Measurements from ENCODE around the gene ELAVL2. TPM values are rescaled to one million over a fixed set of nuclear protein-coding genes. Genes with fewer than 3 reads are reported as not detected.

ELAVL2 gene
- not detected for polyA plus RNA-seq (ENCODE audit: low read depth in 6 of 6)

- Mint-ChIP-seq H3K27ac (no peak within 1 kb of the TSS), H3K27me3 (peaks cover 27 to 46% (median 39%) of the 10 kb centered on the region in 3 donors), H3K4me1 (peaks cover 0 to 2% (median 1%) of the 10 kb centered on the region in 3 donors), H3K9me3 (peaks cover 1 to 36% (median 10%) of the 10 kb centered on the region in 7 donors), H3K4me3 (no peak within 1 kb of the TSS), H3K36me3 (peaks cover 0 to 5% of the 10 kb centered on the region in 2 donors)
- DNase-seq (peak; percentile 7), ATAC-seq (ENCODE audit: low read depth in 2 of 2) (peak; percentile 18 to 27)
Measured at GRCh38 chr9:23826120-23826629, at the start of gene ELAVL2. TSS of gene ELAVL2 (minus strand) at chr9:23826240. CDS start at chr9:23762234, 64,006 bp downstream.

- Mint-ChIP-seq H3K9me3 (peaks cover 3 to 15% (median 5%) of the 10 kb centered on the region in 7 donors), H3K4me1 (no peaks in the 10 kb centered on the region)
- no peak for ATAC-seq (ENCODE audit: low read depth in 2 of 2)
Measured at GRCh38 chr9:23858234-23858633, 32.2 kb upstream of the ELAVL2 start.

DNA sequence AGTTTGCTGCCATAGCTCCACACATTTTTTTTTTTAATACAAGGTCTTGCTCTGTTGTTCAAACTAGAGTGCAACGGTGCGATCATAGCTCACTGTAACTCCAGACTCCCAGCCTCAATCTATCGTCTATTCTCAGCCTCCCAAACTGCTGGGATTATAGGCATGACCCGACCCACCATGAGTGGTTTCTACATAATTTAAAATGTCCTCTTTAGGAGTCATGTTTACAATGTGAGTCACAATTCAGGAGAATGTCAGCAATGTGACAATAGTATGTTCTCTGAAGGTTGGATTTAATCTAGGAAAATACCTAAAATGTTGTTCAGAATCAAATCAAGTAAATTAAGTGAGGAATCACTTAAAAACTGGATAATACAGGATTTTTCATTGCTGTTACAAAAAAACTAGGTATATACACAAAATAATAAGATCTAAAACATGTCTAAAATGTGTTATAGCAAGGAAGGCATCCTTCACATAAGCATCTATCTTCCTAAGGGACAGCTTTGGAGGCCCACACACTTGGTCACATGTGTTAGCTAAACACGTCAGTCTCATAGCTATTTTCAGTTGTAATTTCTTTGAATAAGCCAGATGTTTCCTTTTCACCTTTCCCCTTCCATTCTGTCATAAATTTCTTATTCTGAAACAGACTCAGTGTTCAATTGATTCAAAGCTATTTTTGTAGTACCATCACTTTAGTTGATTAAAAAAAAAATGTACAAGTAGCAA is 30.0 kb upstream of the ELAVL2 start:
- peaks cover 0 to 3% (median 3%) of the 10 kb centered on the region in 3 donors for H3K4me1 Mint-ChIP-seq
- no peaks in the 10 kb centered on the region for H3K36me3 Mint-ChIP-seq
- ATAC-seq (ENCODE audit: low read depth in 2 of 2) = no peak
- no peak overlapping the region for H3K4me3 Mint-ChIP-seq
- H3K9me3 Mint-ChIP-seq = peaks cover 0 to 22% (median 6%) of the 10 kb centered on the region in 7 donors
- no peak overlapping the region for H3K27ac Mint-ChIP-seq
- DNase-seq = no peak
- peaks cover 7 to 16% (median 11%) of the 10 kb centered on the region in 3 donors for H3K27me3 Mint-ChIP-seq

More at GRCh38 chr9:23858234-23858633, 32.2 kb upstream of the ELAVL2 start:
- Mint-ChIP-seq H3K36me3 (no peaks in the 10 kb centered on the region), H3K4me3 (peak overlapping the region in 1 of 8 donors; percentile 18), H3K27ac (no peak overlapping the region), H3K27me3 (peaks cover 0 to 7% (median 0%) of the 10 kb centered on the region in 3 donors)
- no peak for DNase-seq

DNA sequence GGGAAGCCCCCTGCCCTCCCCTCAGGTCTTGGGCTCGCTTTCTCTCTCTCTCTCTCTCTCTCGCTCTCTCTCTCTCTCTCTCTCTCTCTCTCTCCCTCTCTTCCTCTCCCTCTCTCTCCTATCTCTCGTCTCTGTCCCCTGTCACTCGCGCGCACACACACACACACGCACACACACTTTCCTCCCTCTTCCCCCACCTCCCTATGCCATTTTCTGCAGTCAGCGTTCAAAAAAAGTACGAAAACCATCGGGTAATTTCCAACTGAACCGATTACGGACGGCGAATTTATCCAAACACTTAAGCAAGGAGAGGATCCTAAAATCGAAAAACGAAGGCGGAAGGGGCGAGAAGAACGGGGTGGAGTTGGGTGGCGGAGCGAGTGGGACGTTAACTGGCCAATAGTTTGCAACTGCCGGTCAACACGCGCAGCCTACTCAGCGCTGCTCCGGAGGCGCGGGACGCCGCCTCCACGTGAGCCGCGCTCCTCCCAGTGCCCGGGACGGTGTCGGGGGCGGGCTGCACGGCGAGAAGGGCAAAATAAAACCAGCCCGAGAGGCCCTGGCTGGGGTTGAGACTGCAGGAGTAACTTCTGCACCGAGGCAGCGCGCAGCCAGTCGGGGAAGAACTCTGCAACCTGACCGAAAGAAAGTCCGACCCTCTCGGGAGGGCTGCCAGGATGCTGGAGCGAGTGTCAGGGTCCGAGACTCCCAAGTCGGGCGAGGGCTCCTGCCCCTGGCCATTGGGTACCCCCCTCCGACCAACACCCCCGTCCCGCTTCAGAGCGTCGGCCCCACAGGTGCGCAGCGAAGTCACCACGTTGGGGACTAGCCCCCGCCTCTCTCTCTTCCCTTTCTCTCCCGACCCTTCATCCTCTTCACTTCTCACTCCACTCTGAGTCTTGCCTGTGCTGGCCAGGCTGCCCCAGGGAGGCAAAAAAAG is 24.9 kb upstream of the ELAVL2 start:
- H3K9me3 Mint-ChIP-seq = peaks cover 0 to 23% (median 6%) of the 10 kb centered on the region in 7 donors

GRCh38 chr9:23850242-23850689 is 24.2 kb upstream of the ELAVL2 start:
- H3K27ac Mint-ChIP-seq = no peak overlapping the region
- peaks cover 28 to 32% (median 30%) of the 10 kb centered on the region in 3 donors for H3K27me3 Mint-ChIP-seq
- DNase-seq (no peak), ATAC-seq (ENCODE audit: low read depth in 2 of 2) (no peak)
- H3K9me3 Mint-ChIP-seq = peaks cover 0 to 23% (median 6%) of the 10 kb centered on the region in 7 donors
- H3K4me3 Mint-ChIP-seq = no peak overlapping the region
- peaks cover 0 to 3% (median 3%) of the 10 kb centered on the region in 3 donors for H3K4me1 Mint-ChIP-seq
- H3K36me3 Mint-ChIP-seq = no peaks in the 10 kb centered on the region

More for the DNA sequence above, 24.9 kb upstream of the ELAVL2 start:
- Mint-ChIP-seq H3K27ac (peak overlapping the region in 1 of 6 donors; percentile 79), H3K4me1 (peaks cover 0 to 3% (median 3%) of the 10 kb centered on the region in 3 donors), H3K36me3 (no peaks in the 10 kb centered on the region), H3K4me3 (peak overlapping the region in 1 of 8 donors; percentile 16), H3K27me3 (peaks cover 28 to 32% (median 30%) of the 10 kb centered on the region in 3 donors)
- ATAC-seq (ENCODE audit: low read depth in 2 of 2) (no peak), DNase-seq (no peak)

DNA sequence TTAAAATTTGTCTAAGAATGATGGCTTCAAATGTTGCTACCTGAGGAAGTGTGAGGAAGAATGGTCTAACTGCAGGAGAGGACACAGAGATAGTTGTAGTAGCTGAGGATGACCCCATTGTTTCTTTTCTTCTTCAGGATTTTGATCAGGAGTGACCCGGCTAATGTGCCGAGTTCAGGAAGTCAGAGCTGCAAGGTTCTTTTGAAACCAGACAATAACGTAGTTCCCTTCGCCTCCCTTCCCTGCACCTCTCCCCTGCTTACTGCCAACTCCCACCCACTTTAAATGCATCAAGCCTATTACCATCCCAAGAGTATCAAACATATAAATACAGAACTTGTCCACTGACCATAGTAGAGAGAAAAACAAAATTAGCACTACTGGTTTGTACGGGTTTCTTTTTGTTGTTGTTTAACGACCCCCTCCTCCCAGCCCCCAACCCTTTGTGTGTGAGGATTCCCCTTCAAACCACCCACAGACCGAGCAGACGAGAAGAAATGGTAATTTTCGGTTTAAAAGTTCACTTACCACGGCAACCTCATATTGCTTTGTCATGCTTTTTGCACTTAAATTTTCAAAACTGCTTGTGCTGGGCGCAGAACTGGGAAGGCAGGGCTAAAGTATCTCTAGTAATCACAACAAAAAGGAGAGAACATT is 23.5 kb upstream of the ELAVL2 start:
- H3K36me3 Mint-ChIP-seq = no peaks in the 10 kb centered on the region
- ATAC-seq (ENCODE audit: low read depth in 2 of 2) (no peak), DNase-seq (no peak)
- no peak overlapping the region for H3K27ac Mint-ChIP-seq
- H3K4me1 Mint-ChIP-seq = peaks cover 0 to 3% (median 3%) of the 10 kb centered on the region in 3 donors
- H3K27me3 Mint-ChIP-seq = peaks cover 28 to 32% (median 30%) of the 10 kb centered on the region in 3 donors
- peak overlapping the region in 1 of 8 donors; percentile 11 for H3K4me3 Mint-ChIP-seq
- peaks cover 0 to 23% (median 6%) of the 10 kb centered on the region in 7 donors for H3K9me3 Mint-ChIP-seq

GRCh38 chr9:23842565-23843129 is 16.6 kb upstream of the ELAVL2 start:
- ATAC-seq (ENCODE audit: low read depth in 2 of 2) = no peak

DNA sequence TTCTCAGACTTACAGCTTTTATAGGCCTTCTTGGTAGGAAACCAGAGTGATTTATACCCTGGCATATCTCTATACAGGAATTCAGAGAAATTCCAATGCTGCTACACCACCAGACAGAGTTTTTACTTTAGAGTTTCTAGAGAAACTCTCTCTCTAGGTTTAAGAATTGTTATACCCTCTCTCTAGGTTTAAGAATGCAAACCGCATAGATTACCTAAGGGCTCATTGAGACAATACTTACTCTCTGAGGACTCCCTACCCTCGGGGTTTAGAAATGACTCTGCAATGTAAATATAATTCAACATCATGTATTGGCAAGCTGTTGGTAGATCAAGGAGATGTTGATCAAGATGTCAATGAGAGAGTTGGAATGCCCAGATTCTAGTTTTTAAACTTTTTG is 15.3 kb upstream of the ELAVL2 start:
- no peaks in the 10 kb centered on the region for H3K4me1 Mint-ChIP-seq
- ATAC-seq (ENCODE audit: low read depth in 2 of 2) (no peak), DNase-seq (no peak)
- H3K27me3 Mint-ChIP-seq = no peaks in the 10 kb centered on the region
- no peak overlapping the region for H3K4me3 Mint-ChIP-seq
- no peak overlapping the region for H3K27ac Mint-ChIP-seq
- no peaks in the 10 kb centered on the region for H3K36me3 Mint-ChIP-seq
- peaks cover 0 to 4% (median 0%) of the 10 kb centered on the region in 7 donors for H3K9me3 Mint-ChIP-seq

More at GRCh38 chr9:23842565-23843129, 16.6 kb upstream of the ELAVL2 start:
- H3K27me3 Mint-ChIP-seq = no peaks in the 10 kb centered on the region
- no peak overlapping the region for H3K4me3 Mint-ChIP-seq
- no peaks in the 10 kb centered on the region for H3K36me3 Mint-ChIP-seq
- H3K4me1 Mint-ChIP-seq = no peaks in the 10 kb centered on the region
- H3K27ac Mint-ChIP-seq = no peak overlapping the region
- no peak for DNase-seq
- H3K9me3 Mint-ChIP-seq = peaks cover 0 to 4% (median 0%) of the 10 kb centered on the region in 7 donors

DNA sequence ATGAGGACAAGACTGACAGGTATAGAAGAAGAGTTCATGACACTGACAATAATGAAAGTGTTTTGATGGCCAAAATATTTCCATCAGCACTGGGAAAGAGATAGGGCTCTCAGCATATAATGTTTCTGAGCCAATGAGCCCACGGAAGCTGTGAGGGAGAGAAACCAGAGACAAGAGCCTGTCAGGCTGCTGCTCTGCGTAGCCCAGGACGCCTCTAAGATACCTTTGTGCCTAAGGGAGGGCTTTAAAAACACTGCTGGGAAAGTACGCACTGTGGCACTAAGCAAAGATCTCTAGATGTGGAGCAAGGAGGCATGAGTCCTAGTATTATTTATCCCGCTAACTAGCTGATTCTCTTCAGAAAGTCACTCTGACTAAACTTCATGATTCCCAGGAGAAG is 11.0 kb upstream of the ELAVL2 start:
- no peaks in the 10 kb centered on the region for H3K4me1 Mint-ChIP-seq
- H3K36me3 Mint-ChIP-seq = no peaks in the 10 kb centered on the region
- no peak for ATAC-seq (ENCODE audit: low read depth in 2 of 2)
- no peak overlapping the region for H3K27ac Mint-ChIP-seq
- H3K27me3 Mint-ChIP-seq = peaks cover under 1 to 6% (median 2%) of the 10 kb centered on the region in 3 donors
- DNase-seq = no peak
- peaks cover 0 to 4% (median 0%) of the 10 kb centered on the region in 7 donors for H3K9me3 Mint-ChIP-seq
- H3K4me3 Mint-ChIP-seq = peak overlapping the region in 1 of 8 donors; percentile 19

- Mint-ChIP-seq H3K4me3 (peak overlapping the region in 2 of 8 donors; percentile 16 to 41), H3K27me3 (peaks cover 33 to 37% (median 35%) of the 10 kb centered on the region in 3 donors), H3K4me1 (peaks cover 4 to 5% (median 4%) of the 10 kb centered on the region in 3 donors), H3K27ac (no peak overlapping the region), H3K36me3 (no peaks in the 10 kb centered on the region), H3K9me3 (peaks cover 1 to 21% (median 5%) of the 10 kb centered on the region in 7 donors)
- no peak for DNase-seq
- ATAC-seq (ENCODE audit: low read depth in 2 of 2) = no peak
Measured at GRCh38 chr9:23830929-23831730, 5.1 kb upstream of the ELAVL2 start.

DNA sequence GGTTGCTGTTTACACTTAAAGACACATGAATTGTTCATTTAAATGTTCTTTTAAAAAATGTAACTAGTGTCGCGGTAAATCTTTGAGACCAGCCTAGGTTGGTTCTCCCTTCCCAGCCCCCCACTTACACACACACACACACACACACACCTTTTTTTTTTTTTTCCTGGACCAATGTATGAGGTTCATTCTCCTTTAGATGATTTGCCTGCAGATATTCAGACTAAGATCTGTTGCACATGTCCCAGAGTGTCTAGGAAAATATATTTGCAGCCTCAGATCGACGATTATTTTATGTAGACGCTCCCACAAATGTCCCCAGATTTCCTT is 4.4 kb upstream of the ELAVL2 start:
- no peak overlapping the region for H3K27ac Mint-ChIP-seq
- H3K36me3 Mint-ChIP-seq = no peaks in the 10 kb centered on the region
- no peak overlapping the region for H3K4me3 Mint-ChIP-seq
- peaks cover 33 to 37% (median 35%) of the 10 kb centered on the region in 3 donors for H3K27me3 Mint-ChIP-seq
- H3K4me1 Mint-ChIP-seq = peaks cover 4 to 5% (median 4%) of the 10 kb centered on the region in 3 donors
- ATAC-seq (ENCODE audit: low read depth in 2 of 2) (no peak), DNase-seq (no peak)
- H3K9me3 Mint-ChIP-seq = peaks cover 1 to 21% (median 5%) of the 10 kb centered on the region in 7 donors

All from naive B cell (primary cell).